Smooth muscle cell (in vitro differentiated cells): ENCODE data around the gene RPGRIP1L. TPM values are rescaled to one million over a fixed set of nuclear protein-coding genes. Genes with fewer than 3 reads are reported as not detected.

Experiments
- DNase-seq: peaks from one replicate; lab custom pipeline; 2025; ENCODE audit not compliant: unreplicated experiment; lab: John Stamatoyannopoulos, UW
- H2AFZ ChIP-seq: fragments of 200-600 bp; sonication (generic); 2 replicates; pipeline ENCODE4 v1.6.0; 2016; ENCODE audit warnings: antibody characterized with exemption, low read depth, mild to moderate bottlenecking
- H3F3A ChIP-seq: fragments of 200-600 bp; sonication (generic); 2 replicates; pipeline ENCODE4 v1.6.0; 2017; ENCODE audit warnings: antibody characterized with exemption, low read depth
- H3K27ac ChIP-seq: fragments of 200-600 bp; sonication (generic); 2 replicates; pipeline ENCODE4 v1.5.1; 2016; ENCODE audit warnings: low read depth, mild to moderate bottlenecking
- H3K27me3 ChIP-seq: fragments of 200-600 bp; sonication (generic); 2 replicates; pipeline ENCODE4 v1.6.1; 2016; ENCODE audit warnings: low read depth, mild to moderate bottlenecking
- H3K36me3 ChIP-seq: fragments of 200-600 bp; sonication (generic); 2 replicates; pipeline ENCODE4 v1.5.1; 2016; ENCODE audit warnings: low read depth
- H3K4me1 ChIP-seq: fragments of 200-600 bp; sonication (generic); 2 replicates; pipeline ENCODE4 v1.5.1; 2016; ENCODE audit warnings: low read depth
- H3K4me2 ChIP-seq: fragments of 200-600 bp; sonication (generic); 2 replicates; pipeline ENCODE4 v1.6.0; 2016; ENCODE audit warnings: mild to moderate bottlenecking
- H3K4me3 ChIP-seq: fragments of 200-600 bp; sonication (generic); 2 replicates; pipeline ENCODE4 v1.5.1; 2016; ENCODE audit warnings: mild to moderate bottlenecking
- H3K79me2 ChIP-seq: fragments of 200-600 bp; sonication (generic); 2 replicates; pipeline ENCODE4 v1.6.0; 2016; ENCODE audit warnings: low read depth, mild to moderate bottlenecking
- H3K9ac ChIP-seq: fragments of 200-600 bp; sonication (generic); 2 replicates; pipeline ENCODE4 v1.6.0; 2016; ENCODE audit warnings: low read depth
- H3K9me3 ChIP-seq: fragments of 200-600 bp; sonication (generic); replicated peaks from 2 replicates; pipeline ENCODE4 v1.5.1; 2016; ENCODE audit warnings: low read depth
- H4K20me1 ChIP-seq: fragments of 200-600 bp; sonication (generic); 2 replicates; pipeline ENCODE4 v1.6.0; 2016; ENCODE audit warnings: low read depth
- CTCF ChIP-seq: fragments of 200-600 bp; sonication (generic); IDR thresholded peaks from 2 replicates; pipeline ENCODE4 v1.5.1; 2017; ENCODE audit warnings: borderline replicate concordance, mild to moderate bottlenecking, antibody characterized with exemption; ENCODE audit not compliant: insufficient read depth, poor library complexity, severe bottlenecking
- WGBS: methylation state at CpG from one replicate; pipeline ENCODE4 v1.1.7; 2016; ENCODE audit warnings: low lambda C conversion rate; 5-methylcytosine and 5-hydroxymethylcytosine counted together
- polyA plus RNA-seq: library from polyadenylated mRNA; unstranded; fragments of >200 nt; fragmentation: Nextera tagmentation; extraction: Ambion mirVana; gene quantifications from 2 replicates; pipeline ENCODE4 v1.2.1, GENCODE V29; 2016
- total RNA-seq: library from RNA; depleted of rRNA; stranded (reverse); fragments of >200 nt; gene quantifications from 2 replicates; pipeline ENCODE4 v1.2.3, GENCODE V29; 2014

RPGRIP1L gene
- total and polyA plus RNA-seq, 2 experiments from 2014 or later = 5.8 to 11.6 TPM

DNA sequence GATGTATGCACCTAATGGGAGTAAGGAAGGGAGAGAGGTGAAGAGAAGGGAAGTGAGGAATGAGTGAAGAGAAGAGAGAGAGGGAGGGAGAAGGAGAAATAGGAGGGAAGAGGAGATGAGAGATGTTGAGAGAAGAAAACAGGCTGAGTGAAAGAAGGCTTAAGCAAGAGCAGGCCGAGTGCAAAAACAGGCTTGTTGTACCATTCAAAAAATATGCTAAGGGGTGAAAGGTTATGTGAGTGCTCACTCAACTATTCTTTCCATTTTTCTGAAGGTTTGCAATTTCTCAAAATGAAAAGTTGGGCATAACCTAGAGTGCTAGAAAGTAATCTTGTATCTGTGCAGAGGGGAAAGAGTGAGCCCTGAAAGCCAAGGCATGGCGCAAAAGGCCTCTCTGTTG, 22.9 kb downstream of the RPGRIP1L start:
- Histone ChIP-seq H3F3A (no peaks in the 10 kb centered on the region), H3K4me3 (no peak overlapping the region), H2AFZ (no peak overlapping the region), H3K9ac (no peak overlapping the region), H3K9me3 (peaks cover 5% of the 10 kb centered on the region), H4K20me1 (no peaks in the 10 kb centered on the region), H3K4me1 (no peaks in the 10 kb centered on the region), H3K4me2 (no peak overlapping the region), H3K27me3 (no peaks in the 10 kb centered on the region), H3K27ac (no peak overlapping the region), H3K36me3 (peaks cover 9% of the 10 kb centered on the region), H3K79me2 (no peaks in the 10 kb centered on the region)
- TF ChIP-seq CTCF = no peak
- DNase-seq = no peak
- WGBS = 97% methylated on average over 2 of the region's 2 CpGs

- H3K27me3 ChIP-seq = no peaks in the 10 kb centered on the region
- no peak overlapping the region for H3K9ac ChIP-seq
- TF ChIP-seq CTCF = no peak
- no peaks in the 10 kb centered on the region for H3K36me3 ChIP-seq
- no peaks in the 10 kb centered on the region for H3F3A ChIP-seq
- no peak overlapping the region for H3K4me3 ChIP-seq
- no peak overlapping the region for H3K4me2 ChIP-seq
- no peaks in the 10 kb centered on the region for H3K4me1 ChIP-seq
- no peaks in the 10 kb centered on the region for H3K9me3 ChIP-seq
- no peak overlapping the region for H2AFZ ChIP-seq
- no peak for DNase-seq
- H4K20me1 ChIP-seq = no peaks in the 10 kb centered on the region
- no peak overlapping the region for H3K27ac ChIP-seq
- no peaks in the 10 kb centered on the region for H3K79me2 ChIP-seq
Observed at GRCh38 chr16:53678756-53679343, 24.8 kb downstream of the RPGRIP1L start.

GRCh38 chr16:53678155-53678554, 25.5 kb downstream of the RPGRIP1L start:
- H3K9ac ChIP-seq = no peak overlapping the region
- no peaks in the 10 kb centered on the region for H3F3A ChIP-seq
- no peak overlapping the region for H3K4me3 ChIP-seq
- no peak overlapping the region for H3K4me2 ChIP-seq
- TF ChIP-seq CTCF = no peak
- WGBS = 93% methylated on average over 1 of the region's 1 CpG
- DNase-seq = no peak
- H3K79me2 ChIP-seq = no peaks in the 10 kb centered on the region
- H3K27me3 ChIP-seq = no peaks in the 10 kb centered on the region
- H4K20me1 ChIP-seq = no peaks in the 10 kb centered on the region
- H2AFZ ChIP-seq = no peak overlapping the region
- no peaks in the 10 kb centered on the region for H3K9me3 ChIP-seq
- no peaks in the 10 kb centered on the region for H3K4me1 ChIP-seq
- H3K36me3 ChIP-seq = no peaks in the 10 kb centered on the region
- H3K27ac ChIP-seq = no peak overlapping the region

DNA sequence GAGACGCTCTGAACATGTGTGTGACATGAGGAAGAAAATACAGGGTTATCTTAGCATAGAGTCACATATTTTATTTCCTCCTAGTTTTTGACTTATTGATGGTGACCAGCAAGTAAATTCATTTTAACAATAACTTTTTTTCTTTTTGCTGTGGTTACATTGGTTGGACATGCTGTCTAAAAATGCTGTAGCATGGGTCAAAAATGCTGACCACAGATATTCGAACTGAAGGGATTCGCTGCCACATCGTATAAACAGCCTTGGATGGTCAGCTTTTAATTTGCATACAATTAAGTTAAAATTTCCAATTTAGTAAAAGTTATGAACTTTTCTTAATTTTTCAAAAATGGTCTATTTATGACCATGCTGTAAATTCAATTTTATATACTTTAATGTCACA, 30.5 kb downstream of the RPGRIP1L start:
- TF ChIP-seq CTCF = no peak
- H3K9ac ChIP-seq = no peak overlapping the region
- H2AFZ ChIP-seq = no peak overlapping the region
- H3K4me3 ChIP-seq = no peak overlapping the region
- no peak for DNase-seq
- WGBS = 92% methylated on average over 4 of the region's 4 CpGs
- no peak overlapping the region for H3K4me2 ChIP-seq
- no peak overlapping the region for H3K27ac ChIP-seq
- peaks cover 8% of the 10 kb centered on the region for H3K4me1 ChIP-seq
- no peaks in the 10 kb centered on the region for H4K20me1 ChIP-seq
- no peaks in the 10 kb centered on the region for H3K36me3 ChIP-seq
- H3K27me3 ChIP-seq = no peaks in the 10 kb centered on the region
- H3K79me2 ChIP-seq = no peaks in the 10 kb centered on the region
- H3K9me3 ChIP-seq = no peaks in the 10 kb centered on the region
- H3F3A ChIP-seq = no peaks in the 10 kb centered on the region
